ENCODE results near the gene DET1. TPM values are rescaled to one million over a fixed set of nuclear protein-coding genes. Genes with fewer than 3 reads are reported as not detected.
"Not testable (repeated sequence)": the region's sequence is repeated elsewhere in the genome, so short reads cannot be mapped to it uniquely, and the experiment has no call there.

Gene DET1
- total RNA-seq, 1 donor from 2014 or later: 6.0 TPM

- DNase-seq (ENCODE audit: low spot score): not testable (repeated sequence)
These were observed 5.4 kb downstream of the DET1 start for GRCh38 chr15:88541111-88541510.

- not testable (repeated sequence) for DNase-seq (ENCODE audit: low spot score)
These were observed 6.1 kb downstream of the DET1 start for GRCh38 chr15:88540350-88540749.

- no peak for DNase-seq (ENCODE audit: low spot score)
These were observed 7.0 kb downstream of the DET1 start for GRCh38 chr15:88539441-88539840.

GRCh38 chr15:88538972-88539371, 7.5 kb downstream of the DET1 start:
- DNase-seq (ENCODE audit: low spot score): no peak

GRCh38 chr15:88537591-88538317, 8.7 kb downstream of the DET1 start:
- no peak for DNase-seq (ENCODE audit: low spot score)

GRCh38 chr15:88535607-88536313, 10.7 kb downstream of the DET1 start:
- no peak for DNase-seq (ENCODE audit: low spot score)

- DNase-seq (ENCODE audit: low spot score): no peak
These were observed 11.4 kb downstream of the DET1 start for GRCh38 chr15:88535100-88535499.

- no peak for DNase-seq (ENCODE audit: low spot score)
These were observed 13.1 kb downstream of the DET1 start for GRCh38 chr15:88533376-88533775.

GRCh38 chr15:88529021-88529630, 17.4 kb downstream of the DET1 start:
- no peak for DNase-seq (ENCODE audit: low spot score)

- DNase-seq (ENCODE audit: low spot score): no peak
These were observed 20.1 kb downstream of the DET1 start for GRCh38 chr15:88526247-88526879.

GRCh38 chr15:88525418-88525817, 21.1 kb downstream of the DET1 start:
- DNase-seq (ENCODE audit: low spot score): no peak

GRCh38 chr15:88524094-88524493, 22.4 kb downstream of the DET1 start:
- not testable (repeated sequence) for DNase-seq (ENCODE audit: low spot score)

GRCh38 chr15:88518903-88519302, 27.6 kb downstream of the DET1 start:
- no peak for DNase-seq (ENCODE audit: low spot score)

GRCh38 chr15:88513195-88513594, 33.3 kb downstream of the DET1 start:
- DNase-seq (ENCODE audit: low spot score): no peak

- DNase-seq (ENCODE audit: low spot score): no peak
These were observed 33.9 kb downstream of the DET1 start for GRCh38 chr15:88512601-88513000.

GRCh38 chr15:88512078-88512477, 34.4 kb downstream of the DET1 start:
- no peak for DNase-seq (ENCODE audit: low spot score)

- no peak for DNase-seq (ENCODE audit: low spot score)
These were observed 35.3 kb downstream of the DET1 start for GRCh38 chr15:88511161-88511560.

GRCh38 chr15:88509964-88510363, 36.5 kb downstream of the DET1 start:
- no peak for DNase-seq (ENCODE audit: low spot score)

GRCh38 chr15:88509321-88509720, 37.2 kb downstream of the DET1 start:
- DNase-seq (ENCODE audit: low spot score): no peak

- DNase-seq (ENCODE audit: low spot score): no peak
These were observed 39.9 kb downstream of the DET1 start for GRCh38 chr15:88506628-88507027.

- DNase-seq (ENCODE audit: low spot score): no peak
These were observed 40.8 kb downstream of the DET1 start for GRCh38 chr15:88505721-88506120.

GRCh38 chr15:88504445-88504844, 42.0 kb downstream of the DET1 start:
- no peak for DNase-seq (ENCODE audit: low spot score)

All from mesenteric fat pad (tissue), 1 donor.